Lung (tissue), 12 donors: ENCODE measurements around the gene SMAD2. TPM values are rescaled to one million over a fixed set of nuclear protein-coding genes. Genes with fewer than 3 reads are reported as not detected.
"Not testable (repeated sequence)": the region's sequence is repeated elsewhere in the genome, so short reads cannot be mapped to it uniquely, and the experiment has no call there.

ENCODE experiments used
- ATAC-seq: fragments of 200-7000 bp; cut with Tn5 transposase; one replicate; pipeline ENCODE4 v1.9.1; 2020; ENCODE audit warnings: moderate number of reproducible peaks; ENCODE audit not compliant: insufficient read depth, low FRiP score
- DNase-seq, 3 donors: peaks; one replicate each; pipeline ENCODE4 v3.0.0-alpha.2; 2013 to 2017
- H3K27ac ChIP-seq, 2 donors: one replicate each; pipeline ENCODE4 v1.5.1; 2013; ENCODE audit warnings: mild to moderate bottlenecking in 2 of 2, moderate library complexity in 2 of 2, control low read depth in 1 of 2, inconsistent platforms in 1 of 2, low read depth in 1 of 2, low read length in 1 of 2
- H3K27me3 ChIP-seq, 3 donors: one replicate each; pipeline ENCODE4 v1.5.1; 2013; ENCODE audit warnings: low read length in 2 of 3; ENCODE audit not compliant: control insufficient read depth in 3 of 3, insufficient read depth in 3 of 3
- H3K36me3 ChIP-seq, 4 donors: one replicate each; pipeline ENCODE4 v1.5.1; 2013; ENCODE audit warnings: low read length in 4 of 4, mild to moderate bottlenecking in 1 of 4, moderate library complexity in 1 of 4; ENCODE audit not compliant: control insufficient read depth in 4 of 4, insufficient read depth in 4 of 4
- H3K4me1 ChIP-seq, 5 donors: one replicate each; pipeline ENCODE4 v1.5.1; 2013; ENCODE audit warnings: low read length in 5 of 5, mild to moderate bottlenecking in 2 of 5, moderate library complexity in 1 of 5; ENCODE audit not compliant: control insufficient read depth in 5 of 5, insufficient read depth in 5 of 5
- H3K4me3 ChIP-seq: one replicate; pipeline ENCODE4 v1.5.1; 2013; ENCODE audit warnings: mild to moderate bottlenecking, control low read depth, moderate library complexity
- H3K9ac ChIP-seq, 2 donors: one replicate each; pipeline ENCODE4 v1.5.1; 2013; ENCODE audit warnings: low read length in 2 of 2, control low read depth in 1 of 2; ENCODE audit not compliant: insufficient read depth in 1 of 2
- H3K9me3 ChIP-seq, 4 donors: one replicate each; pipeline ENCODE4 v1.5.1; 2013; ENCODE audit warnings: low read length in 3 of 4, mild to moderate bottlenecking in 1 of 4, moderate library complexity in 1 of 4; ENCODE audit not compliant: control insufficient read depth in 4 of 4, insufficient read depth in 3 of 4
- CTCF ChIP-seq: IDR thresholded peaks from 2 replicates; pipeline ENCODE4 v1.5.1; 2012; ENCODE audit warnings: mild to moderate bottlenecking; ENCODE audit errors: control extremely low read depth, extremely low read depth
- WGBS, 2 donors: extraction: QIAGEN DNeasy Blood & Tissue Kit; methylation state at CpG; one replicate each; pipeline ENCODE4 v1.1.7; 2013; 5-methylcytosine and 5-hydroxymethylcytosine counted together
- polyA plus RNA-seq, 2 donors: library from polyadenylated mRNA; stranded (reverse); fragments of 200-250 nt; gene quantifications; one replicate each; pipeline ENCODE4 v1.2.1, GENCODE V29; 2013
- total RNA-seq, 2 donors: library from RNA; depleted of rRNA in 1 of 2; stranded (reverse); fragments of >200 nt in 1 of 2; gene quantifications; one replicate each; pipeline ENCODE4 v1.2.1, GENCODE V29; 2014 to 2021
- donor health status: control.
- donor health status: control.
- donor health status: Bipolar disorder and iron deficiency.
- donor health status: healthy.
- donor health status: DM: yes; HTN: yes; CAD: no.

SMAD2 gene
- total and polyA plus RNA-seq, 4 donors, result 30.6 to 161 (median 90.2) TPM

- Histone ChIP-seq H3K36me3 (no peaks in the 10 kb centered on the region), H3K4me1 (no peaks in the 10 kb centered on the region), H3K27ac (no peak overlapping the region), H3K27me3 (no peaks in the 10 kb centered on the region), H3K9ac (no peak overlapping the region), H3K9me3 (no peaks in the 10 kb centered on the region), H3K4me3 (no peak overlapping the region)
- DNase-seq (peak; percentile 23 to 35 (median 25)), ATAC-seq (peak; percentile 34)
- WGBS, 2 donors, result 64 to 75% methylated on average over 9 of the region's 9 CpGs
- no peak for TF ChIP-seq CTCF
Observed at GRCh38 chr18:47968006-47968676, 37.7 kb upstream of the SMAD2 start.

GRCh38 chr18:47964053-47964452, 33.6 kb upstream of the SMAD2 start:
- Histone ChIP-seq H3K9ac (no peak overlapping the region), H3K27ac (no peak overlapping the region), H3K9me3 (peaks cover 0 to 12% (median under 1%) of the 10 kb centered on the region in 4 donors), H3K27me3 (no peaks in the 10 kb centered on the region), H3K36me3 (no peaks in the 10 kb centered on the region), H3K4me1 (no peaks in the 10 kb centered on the region), H3K4me3 (no peak overlapping the region)
- DNase-seq (no peak), ATAC-seq (no peak)
- WGBS, 2 donors, result 86 to 90% methylated on average over 4 of the region's 4 CpGs
- TF ChIP-seq CTCF, result no peak

- H3K4me1 ChIP-seq, H3K9ac ChIP-seq: not testable (repeated sequence)
- WGBS, 2 donors, result 95 to 98% methylated on average over 7 of the region's 7 CpGs
Observed at GRCh38 chr18:47961003-47961402, 30.5 kb upstream of the SMAD2 start.

GRCh38 chr18:47953471-47953931, 23.0 kb upstream of the SMAD2 start:
- WGBS, 2 donors, result 29 to 41% methylated on average over 6 of the region's 6 CpGs
- no peaks in the 10 kb centered on the region for H3K36me3 ChIP-seq
- no peak overlapping the region for H3K4me3 ChIP-seq
- no peaks in the 10 kb centered on the region for H3K9me3 ChIP-seq
- no peak overlapping the region for H3K9ac ChIP-seq
- H3K27ac ChIP-seq, result no peak overlapping the region
- H3K27me3 ChIP-seq, result no peaks in the 10 kb centered on the region
- DNase-seq, result no peak
- no peaks in the 10 kb centered on the region for H3K4me1 ChIP-seq
- no peak for TF ChIP-seq CTCF
- peak; percentile 47 for ATAC-seq

More at GRCh38 chr18:47961003-47961402, 30.5 kb upstream of the SMAD2 start:
- H3K27ac ChIP-seq, H3K4me3 ChIP-seq, ATAC-seq, H3K36me3 ChIP-seq, H3K27me3 ChIP-seq, DNase-seq: not testable (repeated sequence)
- H3K9me3 ChIP-seq, result peaks cover 0 to 12% (median under 1%) of the 10 kb centered on the region in 4 donors
